DOHH2 (cell line): ENCODE measurements around the gene FUT4.

Source experiments
- H3F3A ChIP-seq: fragments of 200-600 bp; sonication (generic), shearing (Covaris generic); 2 replicates; pipeline ENCODE4 v1.6.0; 2016; ENCODE audit warnings: antibody characterized with exemption, mild to moderate bottlenecking; ENCODE audit not compliant: control insufficient read depth, insufficient read depth
- H3K27ac ChIP-seq: fragments of 200-600 bp; sonication (generic); 2 replicates; pipeline ENCODE4 v1.5.1; 2014; ENCODE audit warnings: low read depth, mild to moderate bottlenecking, low read length, moderate library complexity
- H3K27me3 ChIP-seq: fragments of 200-600 bp; sonication (generic); 2 replicates; pipeline ENCODE4 v1.6.1; 2014; ENCODE audit warnings: mild to moderate bottlenecking, low read length, mixed read lengths; ENCODE audit not compliant: control insufficient read depth
- H3K36me3 ChIP-seq: fragments of 200-600 bp; sonication (generic); 2 replicates; pipeline ENCODE4 v1.6.1; 2014; ENCODE audit warnings: mild to moderate bottlenecking, low read length, moderate library complexity, mixed read lengths; ENCODE audit not compliant: control insufficient read depth
- H3K4me1 ChIP-seq: fragments of 200-600 bp; sonication (generic); 2 replicates; pipeline ENCODE4 v1.6.1; 2014; ENCODE audit warnings: mild to moderate bottlenecking, low read length, mixed read lengths; ENCODE audit not compliant: control insufficient read depth
- H3K4me2 ChIP-seq: fragments of 200-600 bp; sonication (generic); 2 replicates; pipeline ENCODE4 v1.6.0; 2014; ENCODE audit warnings: mild to moderate bottlenecking, low read length, moderate library complexity
- H3K4me3 ChIP-seq: fragments of 200-600 bp; sonication (generic); 2 replicates; pipeline ENCODE4 v1.5.1; 2014; ENCODE audit warnings: mild to moderate bottlenecking, low read length, mixed read lengths
- H3K79me2 ChIP-seq: fragments of 200-600 bp; sonication (generic); 2 replicates; pipeline ENCODE4 v1.6.1; 2014; ENCODE audit warnings: mild to moderate bottlenecking, low read length, mixed read lengths; ENCODE audit not compliant: control insufficient read depth
- H3K9me2 ChIP-seq: fragments of 200-600 bp; sonication (generic); replicated peaks from 2 replicates; pipeline ENCODE4 v1.6.1; 2014; ENCODE audit warnings: mild to moderate bottlenecking, low read length, mixed read lengths; ENCODE audit not compliant: control insufficient read depth
- H3K9me3 ChIP-seq: fragments of 200-600 bp; sonication (generic); 2 replicates; pipeline ENCODE4 v1.6.1; 2014; ENCODE audit warnings: antibody characterized with exemption, low read length, mixed read lengths; ENCODE audit not compliant: control insufficient read depth, insufficient read depth
- H4K20me1 ChIP-seq: fragments of 200-600 bp; sonication (generic); 2 replicates; pipeline ENCODE4 v1.6.0; 2014; ENCODE audit warnings: low read depth, mild to moderate bottlenecking, antibody characterized with exemption, low read length, moderate library complexity; ENCODE audit not compliant: control insufficient read depth, insufficient read depth
- EZH2phosphoT487 ChIP-seq: fragments of 200-600 bp; sonication (generic); IDR thresholded peaks from 2 replicates; pipeline ENCODE4 v1.6.1; 2017; ENCODE audit warnings: borderline replicate concordance, mild to moderate bottlenecking, antibody characterized with exemption, low read length, moderate library complexity, mixed read lengths
- TF ChIP-seq, protein P1 (sequence below): fragments of 200-600 bp; sonication (generic); IDR thresholded peaks from one replicate; pipeline ENCODE4 v1.5.1; 2014; ENCODE audit warnings: antibody characterized with exemption, mild to moderate bottlenecking, low read depth, low read length; ENCODE audit not compliant: poor library complexity, severe bottlenecking

FUT4 gene

DNA sequence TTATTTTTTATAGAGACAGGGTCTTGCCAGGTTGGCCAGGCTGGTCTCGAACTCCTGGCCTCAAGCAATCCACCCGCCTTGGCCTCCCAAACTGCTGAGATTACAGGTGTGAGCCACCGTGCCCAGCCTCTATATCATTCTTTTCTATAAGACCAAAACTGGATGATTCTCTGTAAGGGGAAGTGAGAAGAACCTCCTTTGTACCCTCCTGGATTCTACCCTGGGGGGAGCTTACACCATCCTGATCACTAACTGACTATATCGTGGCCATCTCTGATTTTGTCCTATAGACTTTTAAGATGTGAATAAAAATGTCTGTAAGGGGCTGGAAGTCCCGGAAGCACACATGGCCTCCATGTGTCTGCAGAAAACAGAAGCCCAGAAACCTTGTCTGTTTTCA is 32.6 kb downstream of the FUT4 start:
- no peaks in the 10 kb centered on the region for H3K79me2 ChIP-seq
- no peak overlapping the region for H3K4me2 ChIP-seq
- H3K9me2 ChIP-seq: no peaks in the 10 kb centered on the region
- H3F3A ChIP-seq: no peaks in the 10 kb centered on the region
- no peaks in the 10 kb centered on the region for H3K36me3 ChIP-seq
- no peaks in the 10 kb centered on the region for H3K4me1 ChIP-seq
- H4K20me1 ChIP-seq: no peaks in the 10 kb centered on the region
- no peak overlapping the region for H3K27ac ChIP-seq
- H3K27me3 ChIP-seq: peaks cover 6% of the 10 kb centered on the region
- H3K9me3 ChIP-seq: no peaks in the 10 kb centered on the region
- TF ChIP-seq, protein P1, sequence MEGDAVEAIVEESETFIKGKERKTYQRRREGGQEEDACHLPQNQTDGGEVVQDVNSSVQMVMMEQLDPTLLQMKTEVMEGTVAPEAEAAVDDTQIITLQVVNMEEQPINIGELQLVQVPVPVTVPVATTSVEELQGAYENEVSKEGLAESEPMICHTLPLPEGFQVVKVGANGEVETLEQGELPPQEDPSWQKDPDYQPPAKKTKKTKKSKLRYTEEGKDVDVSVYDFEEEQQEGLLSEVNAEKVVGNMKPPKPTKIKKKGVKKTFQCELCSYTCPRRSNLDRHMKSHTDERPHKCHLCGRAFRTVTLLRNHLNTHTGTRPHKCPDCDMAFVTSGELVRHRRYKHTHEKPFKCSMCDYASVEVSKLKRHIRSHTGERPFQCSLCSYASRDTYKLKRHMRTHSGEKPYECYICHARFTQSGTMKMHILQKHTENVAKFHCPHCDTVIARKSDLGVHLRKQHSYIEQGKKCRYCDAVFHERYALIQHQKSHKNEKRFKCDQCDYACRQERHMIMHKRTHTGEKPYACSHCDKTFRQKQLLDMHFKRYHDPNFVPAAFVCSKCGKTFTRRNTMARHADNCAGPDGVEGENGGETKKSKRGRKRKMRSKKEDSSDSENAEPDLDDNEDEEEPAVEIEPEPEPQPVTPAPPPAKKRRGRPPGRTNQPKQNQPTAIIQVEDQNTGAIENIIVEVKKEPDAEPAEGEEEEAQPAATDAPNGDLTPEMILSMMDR: no peak
- no peak for TF ChIP-seq EZH2phosphoT487
- no peak overlapping the region for H3K4me3 ChIP-seq

DNA sequence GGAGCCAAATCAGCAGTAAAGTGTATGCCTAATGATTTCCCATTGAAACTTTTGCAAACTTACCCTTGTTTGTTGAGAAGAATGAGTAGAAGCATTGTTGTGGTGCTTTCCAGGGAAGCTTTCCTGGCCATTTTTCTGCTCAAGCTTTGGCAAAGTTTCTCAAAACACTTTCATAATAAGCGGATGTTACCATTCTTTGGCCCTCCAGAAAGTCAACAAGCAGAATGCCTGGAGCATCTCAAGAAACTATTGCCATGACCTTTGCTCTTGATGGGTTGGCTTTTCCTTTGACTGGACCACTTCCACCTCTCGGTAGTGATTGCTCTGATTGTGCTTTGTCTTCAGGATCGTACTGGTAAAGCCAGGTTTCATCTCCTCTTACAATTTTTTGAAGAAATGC is 34.1 kb downstream of the FUT4 start:
- Histone ChIP-seq H3K4me2 (no peak overlapping the region), H3K27me3 (peaks cover 6% of the 10 kb centered on the region), H3K36me3 (no peaks in the 10 kb centered on the region), H4K20me1 (no peaks in the 10 kb centered on the region), H3K4me1 (no peaks in the 10 kb centered on the region), H3K9me2 (no peaks in the 10 kb centered on the region), H3F3A (no peaks in the 10 kb centered on the region), H3K27ac (no peak overlapping the region), H3K9me3 (no peaks in the 10 kb centered on the region), H3K4me3 (no peak overlapping the region), H3K79me2 (no peaks in the 10 kb centered on the region)
- TF ChIP-seq, protein P1: no peak
- TF ChIP-seq EZH2phosphoT487: no peak

DNA sequence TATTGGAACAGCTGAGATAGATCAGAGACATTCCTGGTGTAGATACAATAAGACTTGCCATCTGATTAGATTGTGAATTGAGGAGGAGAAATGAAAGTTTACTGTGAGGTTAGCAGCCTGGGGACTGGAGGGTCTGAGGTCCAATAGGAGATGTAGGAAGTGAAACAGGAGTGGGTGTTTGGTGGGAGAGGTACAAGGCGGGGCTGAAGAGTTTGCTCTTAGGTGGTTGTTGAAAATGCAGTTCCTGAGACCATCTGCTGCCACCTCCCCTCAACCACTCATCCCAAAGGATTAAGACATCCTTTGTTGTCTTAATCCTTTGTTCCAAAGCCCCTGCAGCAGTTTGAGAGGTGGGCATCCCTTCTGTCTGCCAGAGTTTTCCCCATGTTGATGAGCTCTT is 38.2 kb downstream of the FUT4 start:
- no peak for TF ChIP-seq EZH2phosphoT487
- TF ChIP-seq, protein P1: no peak
- H3F3A ChIP-seq: no peaks in the 10 kb centered on the region
- H3K9me3 ChIP-seq: no peaks in the 10 kb centered on the region
- H4K20me1 ChIP-seq: no peaks in the 10 kb centered on the region
- no peak overlapping the region for H3K27ac ChIP-seq
- H3K79me2 ChIP-seq: no peaks in the 10 kb centered on the region
- no peaks in the 10 kb centered on the region for H3K27me3 ChIP-seq
- H3K4me1 ChIP-seq: no peaks in the 10 kb centered on the region
- no peaks in the 10 kb centered on the region for H3K36me3 ChIP-seq
- H3K9me2 ChIP-seq: no peaks in the 10 kb centered on the region
- H3K4me2 ChIP-seq: no peak overlapping the region
- no peak overlapping the region for H3K4me3 ChIP-seq
